DMS 273 (cell line): ENCODE results near the gene GDA.
"Not testable (repeated sequence)": the region's sequence is repeated elsewhere in the genome, so short reads cannot be mapped to it uniquely, and the experiment has no call there.

Experiments used
- DNase-seq: peaks from one replicate; lab custom pipeline; 2025; ENCODE audit not compliant: unreplicated experiment; lab: John Stamatoyannopoulos, UW

Gene GDA

GRCh38 chr9:72204062-72204461 is 54.8 kb downstream of the GDA start:
- DNase-seq = no peak

- DNase-seq = no peak
Observed at GRCh38 chr9:72205513-72205912, 56.3 kb downstream of the GDA start.

GRCh38 chr9:72207278-72207677 is 58.0 kb downstream of the GDA start:
- DNase-seq = no peak

GRCh38 chr9:72210522-72210921 is 61.3 kb downstream of the GDA start:
- DNase-seq = no peak

GRCh38 chr9:72211047-72211446 is 61.8 kb downstream of the GDA start:
- no peak for DNase-seq

GRCh38 chr9:72213906-72214305 is 64.7 kb downstream of the GDA start:
- no peak for DNase-seq

- DNase-seq = no peak
Observed at GRCh38 chr9:72217306-72217842, 68.1 kb downstream of the GDA start.

- no peak for DNase-seq
Observed at GRCh38 chr9:72220589-72220988, 71.3 kb downstream of the GDA start.

GRCh38 chr9:72226146-72226812 is 77.0 kb downstream of the GDA start:
- DNase-seq = no peak

- DNase-seq = no peak
Observed at GRCh38 chr9:72228282-72228681, 79.0 kb downstream of the GDA start.

GRCh38 chr9:72232778-72233177 is 83.5 kb downstream of the GDA start:
- DNase-seq = no peak

- no peak for DNase-seq
Observed at GRCh38 chr9:72247549-72247948, 98.3 kb downstream of the GDA start.

GRCh38 chr9:72251589-72251988 is 102.3 kb downstream of the GDA start:
- DNase-seq = no peak

GRCh38 chr9:72254901-72255545 is 105.8 kb downstream of the GDA start:
- DNase-seq = no peak

GRCh38 chr9:72255569-72255968 is 106.3 kb downstream of the GDA start:
- no peak for DNase-seq

GRCh38 chr9:72256931-72257330 is 107.7 kb downstream of the GDA start:
- DNase-seq = no peak

GRCh38 chr9:72257814-72258213 is 108.6 kb downstream of the GDA start:
- DNase-seq = no peak

- DNase-seq = no peak
Observed at GRCh38 chr9:72262063-72262462, 112.8 kb downstream of the GDA start.

GRCh38 chr9:72263572-72263971 is 114.3 kb downstream of the GDA start:
- no peak for DNase-seq

GRCh38 chr9:72268961-72269360 is 119.7 kb downstream of the GDA start:
- no peak for DNase-seq

- not testable (repeated sequence) for DNase-seq
Observed at GRCh38 chr9:72270359-72270758, 121.1 kb downstream of the GDA start.

GRCh38 chr9:72271613-72272478 is 122.6 kb downstream of the GDA start:
- peak; percentile 79 for DNase-seq
